ENCODE measurements around the gene JOSD1.

Gene JOSD1

DNA sequence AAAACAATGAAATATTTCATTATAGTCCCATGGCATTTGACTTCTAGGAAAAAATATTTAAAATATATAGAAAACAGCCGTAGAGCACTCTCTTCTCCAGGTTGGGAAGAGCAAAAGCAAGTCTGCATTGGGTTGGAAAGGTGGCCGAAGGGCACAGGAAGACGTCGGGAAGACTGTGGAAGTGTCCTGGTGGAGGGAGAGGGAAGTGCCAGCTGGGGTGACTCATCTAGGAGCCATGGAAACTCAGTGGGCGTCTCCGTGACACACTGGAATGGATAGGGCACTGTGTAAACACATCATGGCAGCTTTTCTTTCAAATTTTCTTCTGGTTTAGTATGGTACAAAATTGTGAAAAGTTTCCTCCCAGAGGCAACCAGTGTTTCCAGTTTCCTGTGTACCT is 17.7 kb upstream of the JOSD1 start:
- H3K4me3 ChIP-seq (ENCODE audit: low read length) = no peak overlapping the region
- peaks cover 12% of the 10 kb centered on the region for H3K4me1 ChIP-seq (ENCODE audit: control insufficient read depth, insufficient read depth, low read length)
- H3K36me3 ChIP-seq (ENCODE audit: control insufficient read depth, insufficient read depth, low read length) = peaks cover 10% of the 10 kb centered on the region
- H3K9me3 ChIP-seq (ENCODE audit: control insufficient read depth, low read length) = no peaks in the 10 kb centered on the region
- no peaks in the 10 kb centered on the region for H3K27me3 ChIP-seq (ENCODE audit: control insufficient read depth, insufficient read depth, low read length)
- no peak overlapping the region for H3K9ac ChIP-seq (ENCODE audit: low read length)

DNA sequence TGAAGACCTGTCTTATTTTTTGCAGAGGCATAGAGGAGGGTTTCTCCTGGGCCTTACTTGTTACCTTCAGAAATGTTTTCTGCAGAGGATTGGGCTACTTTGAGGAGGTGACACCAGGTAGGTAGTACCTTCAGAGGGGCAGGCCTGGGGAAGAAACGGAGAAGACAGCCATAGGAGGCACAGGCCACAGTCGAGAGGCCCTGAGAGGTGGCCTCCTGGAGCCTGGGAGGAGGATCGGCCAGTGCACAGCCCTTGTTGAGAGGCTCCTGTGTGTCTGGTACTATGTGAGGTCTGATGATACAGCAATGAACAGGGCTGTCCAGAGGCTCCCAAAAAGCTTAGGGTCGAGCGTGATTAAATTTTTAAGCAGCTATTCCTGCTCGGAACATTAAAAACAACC is 16.5 kb upstream of the JOSD1 start:
- no peak overlapping the region for H3K4me3 ChIP-seq (ENCODE audit: low read length)
- H3K4me1 ChIP-seq (ENCODE audit: control insufficient read depth, insufficient read depth, low read length) = peaks cover 17% of the 10 kb centered on the region
- no peaks in the 10 kb centered on the region for H3K9me3 ChIP-seq (ENCODE audit: control insufficient read depth, low read length)
- no peak overlapping the region for H3K9ac ChIP-seq (ENCODE audit: low read length)
- H3K27me3 ChIP-seq (ENCODE audit: control insufficient read depth, insufficient read depth, low read length) = no peaks in the 10 kb centered on the region
- peaks cover 10% of the 10 kb centered on the region for H3K36me3 ChIP-seq (ENCODE audit: control insufficient read depth, insufficient read depth, low read length)

DNA sequence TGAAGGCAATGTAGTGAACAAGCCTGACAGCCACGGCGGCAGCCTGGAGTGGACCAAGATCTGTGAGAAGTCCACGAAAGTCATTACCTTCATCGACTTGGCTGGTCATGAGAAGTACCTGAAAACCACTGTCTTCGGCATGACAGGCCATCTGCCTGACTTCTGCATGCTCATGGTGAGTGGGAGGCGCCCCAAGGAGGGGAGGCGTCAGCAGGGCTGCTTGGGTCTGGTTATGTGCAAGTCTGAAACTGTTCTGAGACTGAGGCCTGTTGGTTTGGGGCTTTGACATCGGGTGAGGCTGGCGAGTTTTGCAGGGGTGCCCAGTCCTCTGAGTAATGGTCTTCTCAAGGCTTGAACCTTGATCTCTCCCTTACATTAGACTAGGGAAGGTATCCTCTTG is 16.1 kb upstream of the JOSD1 start:
- Histone ChIP-seq H3K27me3 (ENCODE audit: control insufficient read depth, insufficient read depth, low read length) (no peaks in the 10 kb centered on the region), H3K4me1 (ENCODE audit: control insufficient read depth, insufficient read depth, low read length) (peaks cover 17% of the 10 kb centered on the region), H3K9me3 (ENCODE audit: control insufficient read depth, low read length) (no peaks in the 10 kb centered on the region), H3K4me3 (ENCODE audit: low read length) (no peak overlapping the region), H3K36me3 (ENCODE audit: control insufficient read depth, insufficient read depth, low read length) (peaks cover 10% of the 10 kb centered on the region), H3K9ac (ENCODE audit: low read length) (no peak overlapping the region)

DNA sequence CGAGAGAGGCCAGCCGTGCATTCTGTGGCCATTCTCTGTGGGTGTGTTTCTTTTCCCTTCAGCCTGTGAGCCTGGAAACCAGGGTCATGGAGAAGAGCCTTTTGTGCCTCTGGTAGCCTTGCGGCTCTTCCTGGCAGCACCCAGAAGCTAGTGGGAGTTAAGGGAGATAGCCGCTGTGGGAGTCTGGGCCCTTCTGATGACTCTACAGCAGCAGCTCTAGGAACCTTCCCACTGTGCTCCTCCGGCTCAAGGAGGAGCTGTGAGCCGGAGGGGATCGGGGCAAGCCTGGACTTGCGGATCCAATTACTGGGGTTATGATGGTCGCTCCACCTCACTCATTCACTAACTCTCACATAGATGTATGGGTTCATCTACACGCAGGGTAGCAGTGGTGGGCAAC is 15.5 kb upstream of the JOSD1 start:
- H3K9me3 ChIP-seq (ENCODE audit: control insufficient read depth, low read length) = no peaks in the 10 kb centered on the region
- H3K36me3 ChIP-seq (ENCODE audit: control insufficient read depth, insufficient read depth, low read length) = peaks cover 10% of the 10 kb centered on the region
- no peaks in the 10 kb centered on the region for H3K27me3 ChIP-seq (ENCODE audit: control insufficient read depth, insufficient read depth, low read length)
- no peak overlapping the region for H3K9ac ChIP-seq (ENCODE audit: low read length)
- no peak overlapping the region for H3K4me3 ChIP-seq (ENCODE audit: low read length)
- H3K4me1 ChIP-seq (ENCODE audit: control insufficient read depth, insufficient read depth, low read length) = peaks cover 17% of the 10 kb centered on the region

DNA sequence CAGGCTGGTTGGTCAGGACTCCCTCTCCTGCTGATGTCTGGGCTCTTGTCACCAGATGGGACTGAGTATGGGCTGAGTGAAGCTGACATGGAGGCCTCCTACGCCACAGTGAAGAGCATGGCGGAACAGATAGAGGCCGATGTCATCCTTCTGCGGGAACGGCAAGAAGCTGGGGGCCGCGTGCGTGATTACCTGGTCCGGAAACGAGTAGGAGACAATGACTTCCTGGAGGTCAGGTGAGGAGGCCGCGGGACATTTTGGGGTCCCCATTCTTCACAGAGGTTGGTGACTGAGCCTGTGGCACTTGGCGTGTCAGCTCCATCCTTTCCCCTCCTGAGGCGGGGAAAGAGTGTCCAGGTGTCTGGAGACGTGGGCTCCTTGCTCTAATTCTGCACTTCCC is 15.1 kb upstream of the JOSD1 start:
- no peaks in the 10 kb centered on the region for H3K27me3 ChIP-seq (ENCODE audit: control insufficient read depth, insufficient read depth, low read length)
- no peaks in the 10 kb centered on the region for H3K9me3 ChIP-seq (ENCODE audit: control insufficient read depth, low read length)
- no peak overlapping the region for H3K4me3 ChIP-seq (ENCODE audit: low read length)
- H3K4me1 ChIP-seq (ENCODE audit: control insufficient read depth, insufficient read depth, low read length) = peaks cover 17% of the 10 kb centered on the region
- H3K9ac ChIP-seq (ENCODE audit: low read length) = no peak overlapping the region
- H3K36me3 ChIP-seq (ENCODE audit: control insufficient read depth, insufficient read depth, low read length) = peaks cover 10% of the 10 kb centered on the region

DNA sequence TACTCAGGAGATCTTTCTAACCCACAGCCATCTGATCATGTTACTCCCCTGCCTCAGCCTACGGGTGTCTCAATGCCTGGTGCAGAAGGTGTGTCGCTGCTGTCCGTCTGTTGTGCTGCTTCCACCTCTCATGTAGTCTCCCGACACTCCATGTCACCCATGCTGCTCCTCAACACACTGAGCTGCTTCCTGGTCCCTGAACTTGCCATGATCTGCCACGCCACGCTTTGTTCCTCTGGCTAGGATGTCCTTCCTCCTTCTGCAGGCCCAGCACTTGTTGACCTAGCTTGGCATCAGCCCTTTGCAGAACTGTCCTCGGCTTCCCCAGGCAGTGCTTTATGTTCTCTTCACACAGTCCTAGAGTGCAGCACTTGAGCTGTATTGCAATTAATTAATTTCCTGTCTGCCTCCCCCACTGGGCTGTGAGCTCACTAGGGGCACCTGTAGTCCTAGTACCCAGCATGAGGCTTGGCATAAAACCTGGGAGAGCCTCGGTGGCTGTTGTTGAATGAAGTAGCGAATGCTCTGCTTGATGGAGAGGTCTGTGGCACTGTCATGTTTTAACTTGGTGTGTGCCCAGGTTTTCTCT is 14.5 kb upstream of the JOSD1 start:
- peaks cover 17% of the 10 kb centered on the region for H3K4me1 ChIP-seq (ENCODE audit: control insufficient read depth, insufficient read depth, low read length)
- no peaks in the 10 kb centered on the region for H3K27me3 ChIP-seq (ENCODE audit: control insufficient read depth, insufficient read depth, low read length)
- H3K4me3 ChIP-seq (ENCODE audit: low read length) = no peak overlapping the region
- peaks cover 10% of the 10 kb centered on the region for H3K36me3 ChIP-seq (ENCODE audit: control insufficient read depth, insufficient read depth, low read length)
- no peaks in the 10 kb centered on the region for H3K9me3 ChIP-seq (ENCODE audit: control insufficient read depth, low read length)
- H3K9ac ChIP-seq (ENCODE audit: low read length) = no peak overlapping the region

DNA sequence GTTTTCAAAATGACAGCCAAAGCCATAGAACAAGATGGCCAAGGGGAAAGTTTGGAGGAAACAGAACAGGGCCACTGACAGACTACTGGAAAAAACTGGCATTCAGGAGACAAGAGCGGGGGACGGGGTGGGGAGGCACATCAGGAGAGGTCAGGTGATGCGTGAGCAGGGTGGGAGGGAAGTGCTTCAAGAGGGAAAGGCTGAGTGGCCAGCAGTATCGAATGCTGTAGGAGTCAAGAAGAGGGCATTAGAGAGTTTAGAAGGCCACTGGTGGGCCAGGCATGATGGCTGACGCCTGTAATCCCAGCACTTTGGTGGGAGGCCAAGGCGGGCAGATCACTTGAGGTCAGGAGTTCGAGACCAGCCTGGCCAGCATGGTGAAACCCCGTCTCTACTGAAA is 13.2 kb upstream of the JOSD1 start:
- Histone ChIP-seq H3K36me3 (ENCODE audit: control insufficient read depth, insufficient read depth, low read length) (peaks cover 10% of the 10 kb centered on the region), H3K4me3 (ENCODE audit: low read length) (no peak overlapping the region), H3K4me1 (ENCODE audit: control insufficient read depth, insufficient read depth, low read length) (peaks cover 17% of the 10 kb centered on the region), H3K9me3 (ENCODE audit: control insufficient read depth, low read length) (no peaks in the 10 kb centered on the region), H3K9ac (ENCODE audit: low read length) (no peak overlapping the region), H3K27me3 (ENCODE audit: control insufficient read depth, insufficient read depth, low read length) (no peaks in the 10 kb centered on the region)

DNA sequence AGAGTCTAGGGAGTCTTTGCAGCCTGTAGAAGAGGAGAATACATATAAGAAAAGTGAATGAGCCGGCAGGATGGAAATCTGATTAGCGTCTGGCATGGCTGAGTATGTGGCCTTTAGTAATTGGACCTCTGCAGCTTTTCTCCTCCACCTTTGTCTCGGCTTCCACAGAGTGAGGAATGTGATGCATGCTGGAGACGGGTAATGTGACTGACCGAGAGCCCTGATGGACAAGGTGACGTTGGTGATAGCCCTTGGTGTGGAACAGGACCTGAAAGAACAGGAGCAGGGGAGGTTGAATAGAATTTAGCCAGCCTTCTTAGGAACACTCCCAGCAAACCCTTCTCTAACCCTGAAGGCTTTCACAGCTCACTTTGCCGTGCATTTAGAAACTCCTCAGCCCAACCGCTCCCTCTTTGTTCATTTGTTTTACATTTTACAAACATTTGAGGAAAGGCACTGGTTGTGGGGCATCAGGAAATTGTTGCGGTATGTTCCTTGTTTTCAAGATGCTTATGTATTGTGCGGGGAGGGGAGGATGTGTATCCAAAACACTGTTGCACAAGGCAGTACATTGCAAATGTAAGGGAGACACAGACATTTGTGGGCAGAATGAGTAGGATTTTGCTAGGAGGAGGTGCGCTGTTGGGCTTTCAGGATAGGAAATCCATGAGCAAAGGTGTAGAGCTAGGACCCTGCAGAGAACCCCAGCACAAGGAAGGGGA is 11.9 kb upstream of the JOSD1 start:
- Histone ChIP-seq H3K4me3 (ENCODE audit: low read length) (no peak overlapping the region), H3K36me3 (ENCODE audit: control insufficient read depth, insufficient read depth, low read length) (peaks cover 10% of the 10 kb centered on the region), H3K4me1 (ENCODE audit: control insufficient read depth, insufficient read depth, low read length) (peaks cover 17% of the 10 kb centered on the region), H3K27me3 (ENCODE audit: control insufficient read depth, insufficient read depth, low read length) (no peaks in the 10 kb centered on the region), H3K9ac (ENCODE audit: low read length) (no peak overlapping the region), H3K9me3 (ENCODE audit: control insufficient read depth, low read length) (no peaks in the 10 kb centered on the region)

DNA sequence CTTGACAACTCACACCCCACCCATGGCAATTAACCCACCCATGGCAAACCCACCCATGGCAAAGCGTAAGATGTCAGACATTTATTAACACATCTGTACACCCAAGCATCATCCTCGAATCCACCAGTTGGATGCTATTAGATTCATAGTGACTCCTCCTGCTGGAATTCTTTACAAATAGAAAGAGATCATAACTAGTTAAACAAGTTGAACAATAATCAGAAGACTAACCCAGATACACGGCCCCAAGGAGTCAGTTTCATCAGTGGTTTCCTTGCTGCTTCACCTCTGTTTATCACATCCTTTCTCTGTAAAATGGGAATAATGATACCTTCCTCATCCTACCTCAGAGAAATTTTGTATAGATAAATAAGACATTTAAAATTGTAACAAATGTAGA is 10.1 kb upstream of the JOSD1 start:
- Histone ChIP-seq H3K36me3 (ENCODE audit: control insufficient read depth, insufficient read depth, low read length) (no peaks in the 10 kb centered on the region), H3K27me3 (ENCODE audit: control insufficient read depth, insufficient read depth, low read length) (no peaks in the 10 kb centered on the region), H3K9me3 (ENCODE audit: control insufficient read depth, low read length) (no peaks in the 10 kb centered on the region), H3K4me1 (ENCODE audit: control insufficient read depth, insufficient read depth, low read length) (peaks cover 26% of the 10 kb centered on the region), H3K4me3 (ENCODE audit: low read length) (no peak overlapping the region), H3K9ac (ENCODE audit: low read length) (no peak overlapping the region)

DNA sequence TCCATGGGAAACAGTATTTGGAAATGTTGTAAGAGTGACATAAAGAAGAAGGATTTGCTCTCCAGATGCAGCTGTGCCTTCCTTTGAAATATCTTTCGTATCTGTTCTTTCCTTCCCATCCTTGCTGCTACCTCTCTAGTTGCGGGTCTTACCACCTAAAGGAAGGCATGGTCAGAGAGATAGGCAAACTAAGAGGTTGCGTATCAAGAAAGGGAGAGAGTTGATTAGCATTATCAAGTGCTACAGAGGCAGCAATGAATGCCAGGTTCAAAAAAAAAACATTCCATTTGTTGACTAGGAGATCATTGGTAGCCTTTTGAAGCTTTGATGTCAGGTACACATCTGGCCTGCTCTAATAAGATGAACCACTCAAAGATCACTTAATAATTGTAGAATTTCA is 9.6 kb upstream of the JOSD1 start:
- H3K9me3 ChIP-seq (ENCODE audit: control insufficient read depth, low read length) = no peaks in the 10 kb centered on the region
- H3K4me1 ChIP-seq (ENCODE audit: control insufficient read depth, insufficient read depth, low read length) = peaks cover 26% of the 10 kb centered on the region
- no peak overlapping the region for H3K4me3 ChIP-seq (ENCODE audit: low read length)
- H3K36me3 ChIP-seq (ENCODE audit: control insufficient read depth, insufficient read depth, low read length) = no peaks in the 10 kb centered on the region
- no peaks in the 10 kb centered on the region for H3K27me3 ChIP-seq (ENCODE audit: control insufficient read depth, insufficient read depth, low read length)
- H3K9ac ChIP-seq (ENCODE audit: low read length) = no peak overlapping the region

DNA sequence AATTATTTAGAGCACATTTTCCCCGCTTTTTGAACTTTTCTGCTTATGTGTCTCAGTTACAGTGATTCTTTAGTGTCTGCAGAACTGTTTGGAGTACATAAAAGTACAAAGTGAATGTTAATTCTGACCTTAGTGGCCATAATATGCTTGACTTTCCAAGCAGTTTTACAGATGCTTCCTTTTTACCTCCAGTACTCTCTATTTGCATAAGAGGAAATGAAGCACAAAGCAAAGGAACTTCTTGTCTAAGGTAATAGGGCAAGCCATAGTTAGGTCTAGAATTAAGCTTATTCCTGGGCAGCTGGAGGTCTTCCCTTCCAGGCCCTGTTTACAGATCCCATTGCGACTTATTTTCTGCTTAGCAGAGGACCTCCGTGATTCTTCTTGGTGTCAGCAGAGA is 8.6 kb upstream of the JOSD1 start:
- H3K36me3 ChIP-seq (ENCODE audit: control insufficient read depth, insufficient read depth, low read length) = no peaks in the 10 kb centered on the region
- peaks cover 33% of the 10 kb centered on the region for H3K4me1 ChIP-seq (ENCODE audit: control insufficient read depth, insufficient read depth, low read length)
- no peaks in the 10 kb centered on the region for H3K27me3 ChIP-seq (ENCODE audit: control insufficient read depth, insufficient read depth, low read length)
- no peak overlapping the region for H3K4me3 ChIP-seq (ENCODE audit: low read length)
- H3K9me3 ChIP-seq (ENCODE audit: control insufficient read depth, low read length) = no peaks in the 10 kb centered on the region
- no peak overlapping the region for H3K9ac ChIP-seq (ENCODE audit: low read length)

DNA sequence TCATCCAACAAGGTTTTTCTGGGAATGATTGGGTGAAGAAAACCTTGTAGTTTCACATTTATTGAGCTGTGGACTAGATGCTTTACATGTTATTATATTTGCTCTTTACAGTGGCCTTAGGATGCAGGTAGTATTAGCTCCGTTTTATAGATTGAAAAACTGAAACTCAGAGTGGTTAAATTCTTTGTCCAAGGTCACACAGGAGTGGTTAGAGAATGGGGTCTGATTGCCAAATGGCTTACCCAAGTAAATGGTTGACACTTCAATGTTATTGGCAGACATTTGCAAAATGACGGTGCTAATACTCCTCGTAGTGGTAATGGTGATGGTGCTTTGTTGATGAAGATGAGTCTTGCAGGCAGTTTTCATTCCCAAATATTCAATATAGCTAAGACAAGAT is 7.2 kb upstream of the JOSD1 start:
- H3K9me3 ChIP-seq (ENCODE audit: control insufficient read depth, low read length) = no peaks in the 10 kb centered on the region
- H3K4me3 ChIP-seq (ENCODE audit: low read length) = no peak overlapping the region
- H3K9ac ChIP-seq (ENCODE audit: low read length) = no peak overlapping the region
- no peaks in the 10 kb centered on the region for H3K27me3 ChIP-seq (ENCODE audit: control insufficient read depth, insufficient read depth, low read length)
- H3K4me1 ChIP-seq (ENCODE audit: control insufficient read depth, insufficient read depth, low read length) = peaks cover 29% of the 10 kb centered on the region
- H3K36me3 ChIP-seq (ENCODE audit: control insufficient read depth, insufficient read depth, low read length) = no peaks in the 10 kb centered on the region

All from mucosa of stomach (tissue), 1 donor.